GM20000 (cell line): ENCODE data around the gene LCORL.

Source experiments
- DNase-seq: peaks from one replicate; pipeline ENCODE4 v3.0.0; 2012; ENCODE audit warnings: low spot score
- TF ChIP-seq, protein P1 (sequence below): IDR thresholded peaks from 2 replicates; pipeline ENCODE4 v1.5.1; 2012; ENCODE audit warnings: mild to moderate bottlenecking, control low read depth; ENCODE audit errors: extremely low read depth, missing control alignments

Gene LCORL

DNA sequence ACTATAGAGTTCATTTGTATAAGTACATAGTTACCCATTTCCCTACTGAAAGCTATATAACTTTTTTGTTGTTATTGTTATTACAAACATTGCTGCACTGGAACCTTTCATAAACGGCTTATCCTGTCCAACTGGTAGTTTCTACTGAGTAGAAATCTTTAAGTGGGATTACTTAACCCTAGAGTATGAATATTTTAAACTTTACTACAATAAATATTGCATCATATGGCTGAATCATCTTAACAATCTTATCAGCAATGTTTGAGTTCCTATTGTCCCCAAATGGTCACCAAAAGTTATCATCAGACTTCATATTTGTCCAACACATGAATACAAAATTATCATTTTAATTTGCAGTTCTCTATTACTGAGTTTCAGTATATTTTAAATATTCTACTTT is 40.5 kb downstream of the LCORL start:
- TF ChIP-seq, protein P1, sequence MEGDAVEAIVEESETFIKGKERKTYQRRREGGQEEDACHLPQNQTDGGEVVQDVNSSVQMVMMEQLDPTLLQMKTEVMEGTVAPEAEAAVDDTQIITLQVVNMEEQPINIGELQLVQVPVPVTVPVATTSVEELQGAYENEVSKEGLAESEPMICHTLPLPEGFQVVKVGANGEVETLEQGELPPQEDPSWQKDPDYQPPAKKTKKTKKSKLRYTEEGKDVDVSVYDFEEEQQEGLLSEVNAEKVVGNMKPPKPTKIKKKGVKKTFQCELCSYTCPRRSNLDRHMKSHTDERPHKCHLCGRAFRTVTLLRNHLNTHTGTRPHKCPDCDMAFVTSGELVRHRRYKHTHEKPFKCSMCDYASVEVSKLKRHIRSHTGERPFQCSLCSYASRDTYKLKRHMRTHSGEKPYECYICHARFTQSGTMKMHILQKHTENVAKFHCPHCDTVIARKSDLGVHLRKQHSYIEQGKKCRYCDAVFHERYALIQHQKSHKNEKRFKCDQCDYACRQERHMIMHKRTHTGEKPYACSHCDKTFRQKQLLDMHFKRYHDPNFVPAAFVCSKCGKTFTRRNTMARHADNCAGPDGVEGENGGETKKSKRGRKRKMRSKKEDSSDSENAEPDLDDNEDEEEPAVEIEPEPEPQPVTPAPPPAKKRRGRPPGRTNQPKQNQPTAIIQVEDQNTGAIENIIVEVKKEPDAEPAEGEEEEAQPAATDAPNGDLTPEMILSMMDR = no peak
- no peak for DNase-seq

DNA sequence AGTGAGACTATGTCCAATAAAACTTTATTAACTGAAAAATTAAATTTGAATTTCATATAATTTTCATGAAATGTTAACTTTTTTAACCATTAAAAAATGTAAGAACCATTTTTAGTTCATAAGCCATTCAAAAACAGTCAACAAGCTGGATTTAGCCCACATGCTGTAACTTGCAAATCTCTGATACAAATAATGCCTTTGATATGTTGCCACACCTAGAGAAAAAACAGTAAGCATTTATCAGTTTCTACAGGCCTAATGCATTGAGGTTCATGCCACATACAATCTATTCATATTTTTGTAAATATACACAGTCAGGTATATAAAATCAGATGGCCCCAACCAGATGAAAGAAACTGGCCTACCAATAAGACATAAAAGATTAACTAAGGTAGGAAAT is 52.8 kb downstream of the LCORL start:
- no peak for DNase-seq
- TF ChIP-seq, protein P1 = no peak

DNA sequence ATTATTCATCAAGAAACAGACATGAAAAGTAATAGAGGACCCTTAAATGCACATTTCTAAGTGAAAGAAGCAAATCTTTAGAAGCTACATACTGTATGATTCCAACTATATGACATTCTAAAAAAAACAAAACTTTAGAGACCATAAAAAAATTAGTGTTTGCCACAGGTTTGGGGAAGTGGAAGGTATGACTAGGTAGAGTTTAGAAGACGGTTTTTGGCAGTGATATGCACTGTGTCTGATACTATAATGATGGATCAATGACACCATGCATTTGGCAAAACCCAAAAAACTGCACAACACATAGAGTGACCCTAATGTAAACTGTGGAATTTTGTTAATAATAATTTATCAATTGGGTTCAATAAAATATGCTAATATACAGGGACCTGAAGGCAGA is 54.5 kb downstream of the LCORL start:
- TF ChIP-seq, protein P1 = no peak
- DNase-seq = no peak

DNA sequence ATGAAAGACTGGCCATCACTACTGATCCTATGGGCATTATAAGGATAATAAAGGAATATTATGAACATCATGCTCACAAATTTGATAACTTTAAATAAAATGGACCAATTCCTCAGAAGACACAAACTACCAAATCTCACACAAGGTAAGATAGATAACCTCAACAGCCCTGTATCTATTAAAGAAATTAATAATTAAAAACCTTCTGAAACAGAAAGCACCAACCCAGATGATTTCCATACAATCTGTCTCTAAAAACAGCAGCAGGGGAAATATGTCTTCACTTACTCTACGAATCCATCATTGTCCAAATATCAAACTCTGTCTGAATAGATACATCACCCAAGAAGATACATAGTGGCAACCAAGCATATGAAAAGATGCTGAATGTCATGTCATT is 55.2 kb downstream of the LCORL start:
- DNase-seq = no peak
- TF ChIP-seq, protein P1 = no peak

GRCh38 chr4:17964576-17964975 is 57.0 kb downstream of the LCORL start:
- TF ChIP-seq, protein P1 = no peak
- DNase-seq = no peak

DNA sequence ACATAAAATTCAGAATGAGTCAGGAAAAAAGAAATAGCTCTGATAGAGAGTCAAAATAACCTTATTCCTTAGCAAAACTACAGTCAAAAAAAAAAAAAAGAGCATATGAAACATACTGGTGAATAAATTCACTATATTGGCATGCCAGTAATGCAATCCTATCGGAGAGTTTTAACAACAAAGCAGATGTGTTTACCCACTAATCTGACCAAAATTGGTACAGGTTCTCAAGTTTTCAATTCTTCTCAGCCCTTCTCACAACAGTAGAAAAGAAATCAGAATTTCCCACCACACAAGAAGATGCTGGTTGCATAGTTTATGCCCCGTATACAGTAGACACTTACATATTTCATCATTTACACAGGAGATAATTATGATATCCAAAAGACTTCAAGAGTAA is 59.4 kb downstream of the LCORL start:
- DNase-seq = no peak
- TF ChIP-seq, protein P1 = no peak

- no peak for DNase-seq
- TF ChIP-seq, protein P1 = no peak
Measured at GRCh38 chr4:17961249-17961648, 60.3 kb downstream of the LCORL start.
